Astrocyte of the spinal cord (primary cell): Measurements from ENCODE around the gene BRD3OS.

Source experiments
- DNase-seq: peaks from one replicate; pipeline ENCODE4 v3.0.0; 2011; ENCODE audit warnings: low read depth, low spot score
- H3K4me3 ChIP-seq: 2 replicates; pipeline ENCODE4 v1.5.1; 2011; ENCODE audit warnings: low read depth, mild to moderate bottlenecking, low read length, moderate library complexity
- CTCF ChIP-seq: IDR thresholded peaks from 2 replicates; pipeline ENCODE4 v1.5.1; 2012; ENCODE audit warnings: low read depth, mild to moderate bottlenecking, low read length, inconsistent platforms
- in situ Hi-C: cut with HindIII; loops from 2 replicates; pipeline ENCODE4 v1.10.0; 2017; ENCODE audit warnings: low sequenced_read_pairs

Gene BRD3OS

GRCh38 chr9:134024214-134024792 is 978 bp upstream of the BRD3OS start:
- TF ChIP-seq CTCF: no peak
- DNase-seq: no peak
- in situ Hi-C loops: loop anchor here (25.0 kb wide), 1 partner anchor 237 kb away; no protein-coding TSS in a partner anchor
- peak overlapping the region; percentile 18 for H3K4me3 ChIP-seq

- H3K4me3 ChIP-seq: peak overlapping the region; percentile 73
- in situ Hi-C loops: no loop called here
- peak; percentile 21 for TF ChIP-seq CTCF
- DNase-seq: peak; percentile 42
Measured at GRCh38 chr9:134025606-134026541, 593 bp downstream of the BRD3OS start.

GRCh38 chr9:134026581-134026980 is 1.3 kb downstream of the BRD3OS start:
- TF ChIP-seq CTCF: no peak
- in situ Hi-C loops: no loop called here
- H3K4me3 ChIP-seq: no peak overlapping the region
- DNase-seq: no peak

- no peak for DNase-seq
- TF ChIP-seq CTCF: no peak
- in situ Hi-C loops: no loop called here
- H3K4me3 ChIP-seq: no peak overlapping the region
Measured at GRCh38 chr9:134026981-134027380, 1.7 kb downstream of the BRD3OS start.

- TF ChIP-seq CTCF: no peak
- no peak for DNase-seq
Measured at GRCh38 chr9:134027561-134027960, 2.3 kb downstream of the BRD3OS start.

GRCh38 chr9:134028076-134028475 is 2.8 kb downstream of the BRD3OS start:
- H3K4me3 ChIP-seq: no peak overlapping the region
- no peak for TF ChIP-seq CTCF
- DNase-seq: no peak
- in situ Hi-C loops: no loop called here

More at GRCh38 chr9:134027561-134027960, 2.3 kb downstream of the BRD3OS start:
- in situ Hi-C loops: no loop called here
- H3K4me3 ChIP-seq: no peak overlapping the region
